Calu3 (cell line): ENCODE measurements around the gene NEDD4L. TPM values are rescaled to one million over a fixed set of nuclear protein-coding genes. Genes with fewer than 3 reads are reported as not detected.
A peak's percentile ranks its signal among the peaks of the same experiment; 100 is the strongest.

Experiments used
- BruUV-seq: library from RNA; stranded (reverse); fragments of 400-500 nt; replicated peaks from 2 replicates; lab custom pipeline; 2021; lab: Mats Ljungman, UMichigan
- CTCF ChIA-PET: fragments of 300-600 bp; sonication (Branson Sonifier 250); formaldehyde crosslinking; loops from one replicate; lab custom pipeline; 2022; ENCODE audit warnings: antibody characterized with exemption; lab: Charles Lee
- DNase-seq: peaks from one replicate; pipeline ENCODE4 v3.0.0; 2022
- H3K27ac Mint-ChIP-seq: one replicate; pipeline ENCODE4 v1.8.0; 2022; ENCODE audit warnings: mixed read lengths; ENCODE audit not compliant: unreplicated experiment
- H3K27me3 Mint-ChIP-seq: one replicate; pipeline ENCODE4 v1.8.0; 2022; ENCODE audit warnings: mixed read lengths; ENCODE audit not compliant: unreplicated experiment
- H3K36me3 Mint-ChIP-seq: one replicate; pipeline ENCODE4 v1.8.0; 2022; ENCODE audit warnings: mild to moderate bottlenecking, moderate library complexity, mixed read lengths; ENCODE audit not compliant: insufficient read depth, unreplicated experiment
- H3K4me1 Mint-ChIP-seq: one replicate; pipeline ENCODE4 v1.8.0; 2022; ENCODE audit warnings: mild to moderate bottlenecking, low read depth, mixed read lengths; ENCODE audit not compliant: unreplicated experiment
- H3K4me3 Mint-ChIP-seq: one replicate; pipeline ENCODE4 v1.8.0; 2022; ENCODE audit warnings: mild to moderate bottlenecking, low read depth, moderate library complexity, mixed read lengths; ENCODE audit not compliant: unreplicated experiment
- H3K9me3 Mint-ChIP-seq: one replicate; pipeline ENCODE4 v1.8.0; 2022; ENCODE audit warnings: low read depth, mixed read lengths; ENCODE audit not compliant: unreplicated experiment
- intact Hi-C: fragments of 100-400 bp; cut with micrococcal nuclease; formaldehyde crosslinking; loops from one replicate; pipeline ENCODE4 v1.10.0; 2022; ENCODE audit not compliant: unreplicated experiment
- total RNA-seq: library from RNA; stranded (reverse); gene quantifications from 2 replicates; pipeline ENCODE4 v1.2.3, GENCODE V29; 2022
- TF ChIP-seq, protein P1 (sequence below): fragments of 200-600 bp; IDR thresholded peaks from one replicate; pipeline ENCODE4 v1.8.0; 2022; ENCODE audit warnings: antibody characterized with exemption; ENCODE audit not compliant: unreplicated experiment

NEDD4L gene
- total RNA-seq, 1 experiment from 2014 or later: 213 TPM

DNA sequence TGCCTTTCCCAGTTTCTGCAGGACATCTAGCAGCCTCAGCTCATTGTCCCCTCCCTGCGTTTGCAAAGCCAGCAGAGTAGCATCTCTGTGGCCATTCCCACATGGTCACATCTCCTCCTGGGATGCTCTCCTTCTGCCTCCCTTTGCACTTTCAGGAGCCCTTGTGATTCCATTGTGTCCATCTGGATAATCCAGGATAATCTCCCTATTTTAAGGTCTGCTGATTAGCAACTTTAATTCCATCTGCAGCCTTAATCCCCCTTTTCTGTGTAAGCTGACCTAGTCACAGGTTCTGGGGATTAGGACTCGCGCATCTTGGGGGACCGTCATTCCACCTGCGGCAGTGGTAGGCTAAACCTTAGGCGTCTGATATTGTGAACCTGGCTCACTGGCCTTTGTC, 70.7 kb downstream of the NEDD4L start:
- H3K27me3 Mint-ChIP-seq: no peaks in the 10 kb centered on the region
- CTCF ChIA-PET: no interaction called here
- intact Hi-C loops: no loop called here
- H3K36me3 Mint-ChIP-seq: peaks cover 12% of the 10 kb centered on the region
- BruUV-seq: no TSS peak
- H3K9me3 Mint-ChIP-seq: no peaks in the 10 kb centered on the region
- no peak for DNase-seq
- H3K4me1 Mint-ChIP-seq: peaks cover 68% of the 10 kb centered on the region
- no peak overlapping the region for H3K4me3 Mint-ChIP-seq
- TF ChIP-seq, protein P1, sequence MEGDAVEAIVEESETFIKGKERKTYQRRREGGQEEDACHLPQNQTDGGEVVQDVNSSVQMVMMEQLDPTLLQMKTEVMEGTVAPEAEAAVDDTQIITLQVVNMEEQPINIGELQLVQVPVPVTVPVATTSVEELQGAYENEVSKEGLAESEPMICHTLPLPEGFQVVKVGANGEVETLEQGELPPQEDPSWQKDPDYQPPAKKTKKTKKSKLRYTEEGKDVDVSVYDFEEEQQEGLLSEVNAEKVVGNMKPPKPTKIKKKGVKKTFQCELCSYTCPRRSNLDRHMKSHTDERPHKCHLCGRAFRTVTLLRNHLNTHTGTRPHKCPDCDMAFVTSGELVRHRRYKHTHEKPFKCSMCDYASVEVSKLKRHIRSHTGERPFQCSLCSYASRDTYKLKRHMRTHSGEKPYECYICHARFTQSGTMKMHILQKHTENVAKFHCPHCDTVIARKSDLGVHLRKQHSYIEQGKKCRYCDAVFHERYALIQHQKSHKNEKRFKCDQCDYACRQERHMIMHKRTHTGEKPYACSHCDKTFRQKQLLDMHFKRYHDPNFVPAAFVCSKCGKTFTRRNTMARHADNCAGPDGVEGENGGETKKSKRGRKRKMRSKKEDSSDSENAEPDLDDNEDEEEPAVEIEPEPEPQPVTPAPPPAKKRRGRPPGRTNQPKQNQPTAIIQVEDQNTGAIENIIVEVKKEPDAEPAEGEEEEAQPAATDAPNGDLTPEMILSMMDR: no peak
- no peak overlapping the region for H3K27ac Mint-ChIP-seq

DNA sequence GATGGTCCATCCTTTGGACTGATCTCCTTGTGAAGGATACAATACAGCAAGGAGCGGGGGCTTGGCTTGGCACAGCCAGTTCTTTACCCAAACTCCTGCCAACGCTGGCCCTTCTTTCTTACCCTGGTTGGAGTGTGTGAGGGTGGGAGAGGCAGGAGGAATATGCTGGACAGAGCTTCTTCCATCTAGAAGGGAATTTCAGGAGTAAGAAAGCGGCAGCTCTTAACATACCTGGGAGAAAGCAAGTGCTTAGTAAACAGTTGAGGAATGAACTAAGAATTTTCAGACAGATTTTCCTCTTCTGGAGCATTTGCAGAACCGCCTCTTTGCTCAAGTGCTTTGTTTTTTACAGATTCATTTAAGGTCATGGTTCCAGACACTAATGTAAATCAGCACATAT, 72.8 kb downstream of the NEDD4L start:
- peak overlapping the region; percentile 96 for H3K27ac Mint-ChIP-seq
- intact Hi-C loops: no loop called here
- no peaks in the 10 kb centered on the region for H3K27me3 Mint-ChIP-seq
- no peak for DNase-seq
- CTCF ChIA-PET: interaction anchor here (1.2 kb wide), 2 partner anchors 8 to 158 kb away, joined by 3 to 5 read pairs; no protein-coding TSS in a partner anchor
- TF ChIP-seq, protein P1: no peak
- no peak overlapping the region for H3K4me3 Mint-ChIP-seq
- no TSS peak for BruUV-seq
- H3K4me1 Mint-ChIP-seq: peaks cover 66% of the 10 kb centered on the region
- no peaks in the 10 kb centered on the region for H3K9me3 Mint-ChIP-seq
- H3K36me3 Mint-ChIP-seq: peaks cover 17% of the 10 kb centered on the region

DNA sequence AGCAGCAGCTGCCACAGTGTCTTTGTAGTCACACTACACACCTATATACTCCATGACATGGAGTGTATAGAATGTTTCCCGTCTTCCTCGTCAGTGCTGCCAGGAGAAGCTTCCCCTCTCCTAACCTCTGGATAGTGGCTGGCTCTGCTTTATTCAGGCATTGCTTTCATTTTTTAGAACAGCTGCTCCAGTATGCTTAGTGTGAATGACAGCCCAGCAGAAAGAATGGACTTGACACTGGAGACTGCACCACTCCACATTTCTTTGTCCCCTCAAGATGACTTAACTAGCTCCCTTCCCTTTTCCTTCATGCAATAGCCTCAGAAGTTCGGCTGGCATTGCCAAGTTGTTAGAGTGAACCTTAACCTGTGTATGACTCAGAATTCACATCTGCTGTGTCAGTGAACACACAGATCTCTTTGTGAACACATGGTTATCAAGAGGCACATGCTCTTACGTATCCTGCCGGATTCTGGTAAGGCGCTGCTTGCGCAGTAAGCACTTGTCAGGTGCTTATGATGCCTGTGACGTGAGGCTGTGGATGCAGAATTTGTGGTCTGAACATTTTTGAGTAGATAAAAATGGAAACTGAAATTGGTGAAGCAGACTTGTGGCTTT, 73.9 kb downstream of the NEDD4L start:
- H3K9me3 Mint-ChIP-seq: no peaks in the 10 kb centered on the region
- no TSS peak for BruUV-seq
- H3K4me1 Mint-ChIP-seq: peaks cover 66% of the 10 kb centered on the region
- intact Hi-C loops: no loop called here
- TF ChIP-seq, protein P1: no peak
- CTCF ChIA-PET: interaction anchor here (0.8 to 1.3 kb wide), 6 partner anchors 11 to 159 kb away, joined by 3 to 5 read pairs (median 4); partner anchors contain the start of gene NEDD4L
- no peaks in the 10 kb centered on the region for H3K27me3 Mint-ChIP-seq
- peak overlapping the region; percentile 43 for H3K4me3 Mint-ChIP-seq
- peak overlapping the region; percentile 96 for H3K27ac Mint-ChIP-seq
- peaks cover 17% of the 10 kb centered on the region for H3K36me3 Mint-ChIP-seq
- peak; percentile 67 for DNase-seq

DNA sequence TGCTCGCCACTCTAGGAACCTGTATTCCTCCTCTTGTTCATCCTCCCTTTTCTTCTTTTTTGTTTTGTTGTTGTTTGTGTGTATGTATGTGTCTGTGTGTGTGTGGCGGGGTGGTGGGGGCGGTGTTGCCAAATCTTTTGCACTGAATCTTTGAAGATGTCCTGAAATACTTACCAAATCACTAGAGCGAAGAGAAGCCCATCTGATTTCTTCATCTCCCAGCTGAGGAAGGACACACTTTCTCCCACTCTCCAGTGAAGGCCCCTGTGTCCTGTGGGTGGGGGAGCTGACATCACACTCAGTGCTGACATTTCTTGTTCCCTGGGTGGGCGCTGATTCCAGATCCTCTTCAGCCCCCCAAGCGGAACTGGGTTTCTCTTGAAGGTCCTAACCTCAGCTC, 74.5 kb downstream of the NEDD4L start:
- H3K4me1 Mint-ChIP-seq: peaks cover 66% of the 10 kb centered on the region
- CTCF ChIA-PET: interaction anchor here (1.0 to 1.3 kb wide), 2 partner anchors 45 to 75 kb away, joined by 3 to 4 read pairs; partner anchors contain the start of gene NEDD4L

More for the DNA sequence above, 74.5 kb downstream of the NEDD4L start:
- BruUV-seq: no TSS peak
- no peak for DNase-seq
- no peaks in the 10 kb centered on the region for H3K27me3 Mint-ChIP-seq
- peak overlapping the region; percentile 43 for H3K4me3 Mint-ChIP-seq
- H3K36me3 Mint-ChIP-seq: peaks cover 18% of the 10 kb centered on the region
- TF ChIP-seq, protein P1: no peak
- intact Hi-C loops: no loop called here
- no peaks in the 10 kb centered on the region for H3K9me3 Mint-ChIP-seq
- H3K27ac Mint-ChIP-seq: peak overlapping the region; percentile 96
